HG02852 (cell line): Measurements from ENCODE around the gene STAG3.
"Not testable (repeated sequence)": the region's sequence is repeated elsewhere in the genome, so short reads cannot be mapped to it uniquely, and the experiment has no call there.

Source experiments
- ATAC-seq: cut with Tn5 transposase; IDR thresholded peaks from one replicate; pipeline ENCODE4 v1.9.1; 2021; ENCODE audit warnings: mild to moderate bottlenecking, moderate library complexity; ENCODE audit not compliant: unreplicated experiment

Gene STAG3

GRCh38 chr7:100177045-100178001, at the start of gene STAG3, which contains the start of gene GPC2:
Gene STAG3, plus strand, starts transcription at chr7:100177918. Its CDS starts 2,639 bp downstream, at chr7:100180557.
Gene GPC2, minus strand, starts transcription at chr7:100177381. Its CDS starts 182 bp downstream, at chr7:100177199.
- ATAC-seq, result peak; percentile 88

GRCh38 chr7:100128637-100128963, 49.1 kb upstream of the STAG3 start:
- no peak for ATAC-seq

GRCh38 chr7:100130220-100130607, 47.5 kb upstream of the STAG3 start:
- not testable (repeated sequence) for ATAC-seq

GRCh38 chr7:100130608-100131453, 46.9 kb upstream of the STAG3 start:
- ATAC-seq, result no peak

- ATAC-seq, result no peak
Measured at GRCh38 chr7:100132126-100132525, 45.6 kb upstream of the STAG3 start.

GRCh38 chr7:100132697-100133151, 45.0 kb upstream of the STAG3 start:
- peak; percentile 45 for ATAC-seq

- ATAC-seq, result no peak
Measured at GRCh38 chr7:100137851-100138760, 39.6 kb upstream of the STAG3 start.

GRCh38 chr7:100141555-100141949, 36.2 kb upstream of the STAG3 start:
- ATAC-seq, result no peak

GRCh38 chr7:100142461-100142860, 35.3 kb upstream of the STAG3 start:
- no peak for ATAC-seq

- ATAC-seq, result not testable (repeated sequence)
Measured at GRCh38 chr7:100146350-100146749, 31.4 kb upstream of the STAG3 start.

- ATAC-seq, result no peak
Measured at GRCh38 chr7:100147278-100147677, 30.4 kb upstream of the STAG3 start.

- ATAC-seq, result no peak
Measured at GRCh38 chr7:100148225-100148558, 29.5 kb upstream of the STAG3 start.

- ATAC-seq, result peak; percentile 97
Measured at GRCh38 chr7:100148559-100149328, 29.0 kb upstream of the STAG3 start, which contains the start of gene LAMTOR4. Gene LAMTOR4, plus strand, starts transcription at chr7:100148918. Its CDS starts 55 bp downstream, at chr7:100148973.

- ATAC-seq, result no peak
Measured at GRCh38 chr7:100152404-100152803, 25.3 kb upstream of the STAG3 start.

- no peak for ATAC-seq
Measured at GRCh38 chr7:100152937-100153666, 24.6 kb upstream of the STAG3 start.

GRCh38 chr7:100153708-100154535, 23.8 kb upstream of the STAG3 start:
- no peak for ATAC-seq

- ATAC-seq, result no peak
Measured at GRCh38 chr7:100154651-100155491, 22.8 kb upstream of the STAG3 start.
